HCT116 (cell line): ENCODE measurements around the gene MERTK. TPM values are rescaled to one million over a fixed set of nuclear protein-coding genes. Genes with fewer than 3 reads are reported as not detected.

Experiments
- ATAC-seq: fragments of 200-7000 bp; cut with Tn5 transposase; 2 replicates; pipeline ENCODE4 v1.9.1; 2020; ENCODE audit warnings: mild to moderate bottlenecking, moderate library complexity
- BruUV-seq: library from RNA; stranded (reverse); fragments of 400-500 nt; replicated peaks from 2 replicates; lab custom pipeline; 2021; lab: Mats Ljungman, UMichigan
- CTCF ChIA-PET: fragments of 300-600 bp; sonication (Branson Sonifier 250); formaldehyde crosslinking; loops from one replicate; lab custom pipeline; 2021; ENCODE audit warnings: antibody characterized with exemption; lab: Charles Lee
- POLR2A ChIA-PET: fragments of 300-600, 350-600 bp; sonication (Branson Sonifier 250); formaldehyde crosslinking; loops from one replicate; lab custom pipeline; 2021; ENCODE audit warnings: antibody characterized with exemption; lab: Charles Lee
- RAD21 ChIA-PET, 2 experiments: fragments of 300-600 bp; sonication (Branson Sonifier 250); formaldehyde crosslinking; loops; one replicate each; lab custom pipeline; 2023; ENCODE audit warnings: low total read pairs in 2 of 2; ENCODE audit not compliant: uncharacterized antibody in 2 of 2, unreplicated experiment in 2 of 2, low non-redundant PET in 1 of 2; lab: Charles Lee
- DNase-seq: peaks from one replicate; pipeline ENCODE4 v3.0.0-alpha.2; 2010; ENCODE audit warnings: low read depth, low spot score
- H2AFZ ChIP-seq: fragments of 200-600 bp; shearing (Covaris generic), sonication (generic); 2 replicates; pipeline ENCODE4 v1.6.1; 2017; ENCODE audit warnings: low read depth, mixed run types, mixed read lengths, antibody characterized with exemption, low read length; ENCODE audit not compliant: poor library complexity, severe bottlenecking
- H3K27ac ChIP-seq: 2 replicates; pipeline ENCODE4 v1.5.1; 2012; ENCODE audit warnings: low read depth, low read length
- H3K27me3 ChIP-seq: fragments of 200-600 bp; sonication (generic); 2 replicates; pipeline ENCODE4 v1.6.1; 2016; ENCODE audit warnings: mixed run types, low read length, mixed read lengths; ENCODE audit not compliant: insufficient read depth
- H3K36me3 ChIP-seq, 2 experiments: fragments of 200-500 bp in 1 of 2; fragments of 200-600 bp in 1 of 2; sonication (Bioruptor generic) in 1 of 2; sonication (generic) in 1 of 2; 2 replicates each; pipeline versions ENCODE4 v1.5.1 to v1.6.1; 2014 to 2016; ENCODE audit warnings: low read length in 2 of 2, inconsistent platforms in 1 of 2, mixed read lengths in 1 of 2, mixed run types in 1 of 2; ENCODE audit not compliant: insufficient read depth in 2 of 2, control insufficient read depth in 1 of 2
- H3K4me1 ChIP-seq, 2 experiments: fragments of 200-600 bp in 1 of 2; sonication (generic) in 1 of 2; 2 replicates each; pipeline versions ENCODE4 v1.5.1 to v1.6.1; 2012 to 2017; ENCODE audit warnings: low read length in 2 of 2, inconsistent platforms in 1 of 2, mild to moderate bottlenecking in 1 of 2, mixed read lengths in 1 of 2, mixed run types in 1 of 2, moderate library complexity in 1 of 2; ENCODE audit not compliant: insufficient read depth in 2 of 2, control insufficient read depth in 1 of 2
- H3K4me2 ChIP-seq: fragments of 200-600 bp; sonication (generic); 2 replicates; pipeline ENCODE4 v1.6.1; 2017; ENCODE audit warnings: mixed run types, low read length, mixed read lengths
- H3K4me3 ChIP-seq, 2 experiments: fragments of 200-600 bp in 1 of 2; sonication (generic) in 1 of 2; replicated peaks in 1 of 2; 2 replicates each; pipeline ENCODE4 v1.5.1; 2011 to 2016; ENCODE audit warnings: low read length in 2 of 2, control low read depth in 1 of 2, low read depth in 1 of 2, mild to moderate bottlenecking in 1 of 2, mixed read lengths in 1 of 2, mixed run types in 1 of 2
- H3K79me2 ChIP-seq: fragments of 200-600 bp; sonication (generic); 2 replicates; pipeline ENCODE4 v1.6.1; 2017; ENCODE audit warnings: mild to moderate bottlenecking, mixed run types, low read length, moderate library complexity, mixed read lengths; ENCODE audit not compliant: insufficient read depth
- H3K9ac ChIP-seq: fragments of 200-600 bp; sonication (generic); 2 replicates; pipeline ENCODE4 v1.6.1; 2016; ENCODE audit warnings: low read length, mixed read lengths
- H3K9me2 ChIP-seq: fragments of 200-600 bp; sonication (generic), shearing (Covaris generic); 2 replicates; pipeline ENCODE4 v1.6.1; 2017; ENCODE audit warnings: mixed run types, mild to moderate bottlenecking, moderate library complexity; ENCODE audit not compliant: insufficient read depth
- H3K9me3 ChIP-seq, 2 experiments: fragments of 200-500 bp in 1 of 2; fragments of 200-600 bp in 1 of 2; sonication (Bioruptor generic) in 1 of 2; sonication (generic) in 1 of 2; 2 replicates each; pipeline ENCODE4 v1.6.1; 2014 to 2017; ENCODE audit warnings: low read length in 2 of 2, mixed read lengths in 2 of 2, inconsistent platforms in 1 of 2, low read depth in 1 of 2, mild to moderate bottlenecking in 1 of 2, mixed run types in 1 of 2, moderate library complexity in 1 of 2; ENCODE audit not compliant: control insufficient read depth in 1 of 2, insufficient read depth in 1 of 2
- H4K20me1 ChIP-seq: fragments of 200-600 bp; sonication (generic), shearing (Covaris generic); 2 replicates; pipeline ENCODE4 v1.6.1; 2017; ENCODE audit warnings: mixed run types, mild to moderate bottlenecking, moderate library complexity; ENCODE audit not compliant: insufficient read depth
- CEBPB ChIP-seq: IDR thresholded peaks from 2 replicates; pipeline ENCODE4 v1.6.1; 2012; ENCODE audit warnings: low read depth
- EGR1 ChIP-seq: IDR thresholded peaks from 2 replicates; pipeline ENCODE4 v1.6.1; 2012; ENCODE audit warnings: low read depth
- ELF1 ChIP-seq: IDR thresholded peaks from 2 replicates; pipeline ENCODE4 v1.6.1; 2012; ENCODE audit warnings: low read depth, borderline replicate concordance
- EZH2phosphoT487 ChIP-seq: fragments of 200-600 bp; IDR thresholded peaks from 2 replicates; pipeline ENCODE4 v1.6.1; 2018; ENCODE audit warnings: antibody characterized with exemption, borderline replicate concordance
- FOSL1 ChIP-seq: IDR thresholded peaks from 2 replicates; pipeline ENCODE4 v1.6.1; 2012; ENCODE audit warnings: low read depth
- JUND ChIP-seq: IDR thresholded peaks from 2 replicates; pipeline ENCODE4 v1.6.1; 2012
- MAX ChIP-seq: IDR thresholded peaks from 2 replicates; pipeline ENCODE4 v1.6.1; 2012
- POLR2A ChIP-seq: IDR thresholded peaks from 2 replicates; pipeline ENCODE4 v1.7.0; 2011; ENCODE audit warnings: borderline replicate concordance; ENCODE audit not compliant: insufficient read depth, insufficient read length; ENCODE audit errors: extremely low read depth
- POLR2AphosphoS5 ChIP-seq: IDR thresholded peaks from 2 replicates; pipeline ENCODE4 v1.6.1; 2011; ENCODE audit warnings: mild to moderate bottlenecking, low read depth, low read length, moderate library complexity
- RAD21 ChIP-seq: IDR thresholded peaks from 2 replicates; pipeline ENCODE4 v1.6.1; 2012; ENCODE audit warnings: low read depth, mild to moderate bottlenecking
- REST ChIP-seq: IDR thresholded peaks from 2 replicates; pipeline ENCODE4 v1.6.1; 2012; ENCODE audit warnings: low read depth
- SIN3A ChIP-seq: IDR thresholded peaks from 2 replicates; pipeline ENCODE4 v1.6.1; 2012; ENCODE audit warnings: low read depth
- SP1 ChIP-seq: IDR thresholded peaks from 2 replicates; pipeline ENCODE4 v1.6.1; 2012; ENCODE audit warnings: low read depth
- SRF ChIP-seq: IDR thresholded peaks from 2 replicates; pipeline ENCODE4 v1.6.1; 2012; ENCODE audit warnings: low read depth
- TCF7L2 ChIP-seq: IDR thresholded peaks from 2 replicates; pipeline ENCODE4 v1.7.0; 2011; ENCODE audit warnings: borderline replicate concordance, inconsistent platforms; ENCODE audit not compliant: insufficient read depth, insufficient read length; ENCODE audit errors: extremely low read depth
- ZFX ChIP-seq: fragments of 450-650 bp; IDR thresholded peaks from 2 replicates; pipeline ENCODE4 v1.6.1; 2017
- ZNF274 ChIP-seq: fragments of 200-500 bp; sonication (Bioruptor generic); IDR thresholded peaks from 2 replicates; pipeline ENCODE4 v1.6.1; 2014; ENCODE audit warnings: mild to moderate bottlenecking, low read depth, low read length, inconsistent platforms
- intact Hi-C: fragments of 100-400 bp; cut with micrococcal nuclease; formaldehyde crosslinking; loops from 2 replicates; pipeline ENCODE4 v1.10.0; 2022
- total RNA-seq: library from RNA; stranded (reverse); gene quantifications from one replicate; pipeline ENCODE4 v1.2.1, GENCODE V29; 2021; ENCODE audit not compliant: unreplicated experiment
- TF ChIP-seq, protein P1 (sequence below): IDR thresholded peaks from 2 replicates; pipeline ENCODE4 v1.6.1; 2011; ENCODE audit warnings: mild to moderate bottlenecking, low read length, moderate library complexity; ENCODE audit not compliant: insufficient replicate concordance; ENCODE audit errors: extremely low read depth
- TF ChIP-seq, protein P2 (sequence below), 3 experiments: fragments of 200-600 bp in 1 of 3; sonication (generic) in 1 of 3; IDR thresholded peaks in 2 of 3; conservative IDR thresholded peaks in 1 of 3; 2 replicates each; pipeline ENCODE4 v1.5.1; 2012 to 2017; ENCODE audit warnings: low read depth in 2 of 3, low read length in 2 of 3, antibody characterized with exemption in 1 of 3, borderline replicate concordance in 1 of 3, control low read depth in 1 of 3, mild to moderate bottlenecking in 1 of 3, mixed read lengths in 1 of 3, mixed run types in 1 of 3, moderate library complexity in 1 of 3; ENCODE audit not compliant: insufficient read depth in 1 of 3
- TF ChIP-seq, protein P3 (sequence below): IDR thresholded peaks from 2 replicates; pipeline ENCODE4 v1.6.1; 2012

The MERTK gene
- total RNA-seq, 1 experiment from 2014 or later = 5.7 TPM

DNA sequence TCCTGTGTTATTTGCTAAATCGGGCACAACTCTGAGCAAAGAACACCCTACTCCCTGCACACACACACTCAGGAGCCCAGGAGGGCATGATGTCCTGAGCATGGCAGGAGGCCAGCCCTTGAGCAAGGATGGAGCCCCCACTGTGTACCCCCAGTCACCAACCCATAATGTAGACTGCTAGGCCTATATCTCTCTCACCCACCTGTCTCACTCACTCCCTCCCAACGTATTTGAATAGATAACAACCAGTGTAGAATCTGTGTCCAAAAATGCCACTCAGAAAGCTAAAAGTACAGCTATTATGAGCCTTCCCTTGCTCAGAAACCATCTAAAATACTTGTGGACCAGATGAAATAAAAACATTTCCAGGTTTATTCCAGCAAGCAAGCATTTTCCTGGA is 29.3 kb downstream of the MERTK start:
- no TSS peak for BruUV-seq

More for the DNA sequence above, 29.3 kb downstream of the MERTK start:
- TF ChIP-seq ZNF274 = no peak
- no peak for TF ChIP-seq JUND
- TF ChIP-seq, protein P1, sequence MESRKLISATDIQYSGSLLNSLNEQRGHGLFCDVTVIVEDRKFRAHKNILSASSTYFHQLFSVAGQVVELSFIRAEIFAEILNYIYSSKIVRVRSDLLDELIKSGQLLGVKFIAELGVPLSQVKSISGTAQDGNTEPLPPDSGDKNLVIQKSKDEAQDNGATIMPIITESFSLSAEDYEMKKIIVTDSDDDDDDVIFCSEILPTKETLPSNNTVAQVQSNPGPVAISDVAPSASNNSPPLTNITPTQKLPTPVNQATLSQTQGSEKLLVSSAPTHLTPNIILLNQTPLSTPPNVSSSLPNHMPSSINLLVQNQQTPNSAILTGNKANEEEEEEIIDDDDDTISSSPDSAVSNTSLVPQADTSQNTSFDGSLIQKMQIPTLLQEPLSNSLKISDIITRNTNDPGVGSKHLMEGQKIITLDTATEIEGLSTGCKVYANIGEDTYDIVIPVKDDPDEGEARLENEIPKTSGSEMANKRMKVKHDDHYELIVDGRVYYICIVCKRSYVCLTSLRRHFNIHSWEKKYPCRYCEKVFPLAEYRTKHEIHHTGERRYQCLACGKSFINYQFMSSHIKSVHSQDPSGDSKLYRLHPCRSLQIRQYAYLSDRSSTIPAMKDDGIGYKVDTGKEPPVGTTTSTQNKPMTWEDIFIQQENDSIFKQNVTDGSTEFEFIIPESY = no peak
- TF ChIP-seq SRF = no peak
- TF ChIP-seq ELF1 = no peak
- no peak for TF ChIP-seq RAD21
- TF ChIP-seq CEBPB = no peak
- TF ChIP-seq FOSL1 = no peak
- no peak for TF ChIP-seq EZH2phosphoT487
- TF ChIP-seq POLR2A = no peak
- no peak for TF ChIP-seq POLR2AphosphoS5
- no peak for TF ChIP-seq MAX
- no peak for TF ChIP-seq REST
- TF ChIP-seq, protein P2, sequence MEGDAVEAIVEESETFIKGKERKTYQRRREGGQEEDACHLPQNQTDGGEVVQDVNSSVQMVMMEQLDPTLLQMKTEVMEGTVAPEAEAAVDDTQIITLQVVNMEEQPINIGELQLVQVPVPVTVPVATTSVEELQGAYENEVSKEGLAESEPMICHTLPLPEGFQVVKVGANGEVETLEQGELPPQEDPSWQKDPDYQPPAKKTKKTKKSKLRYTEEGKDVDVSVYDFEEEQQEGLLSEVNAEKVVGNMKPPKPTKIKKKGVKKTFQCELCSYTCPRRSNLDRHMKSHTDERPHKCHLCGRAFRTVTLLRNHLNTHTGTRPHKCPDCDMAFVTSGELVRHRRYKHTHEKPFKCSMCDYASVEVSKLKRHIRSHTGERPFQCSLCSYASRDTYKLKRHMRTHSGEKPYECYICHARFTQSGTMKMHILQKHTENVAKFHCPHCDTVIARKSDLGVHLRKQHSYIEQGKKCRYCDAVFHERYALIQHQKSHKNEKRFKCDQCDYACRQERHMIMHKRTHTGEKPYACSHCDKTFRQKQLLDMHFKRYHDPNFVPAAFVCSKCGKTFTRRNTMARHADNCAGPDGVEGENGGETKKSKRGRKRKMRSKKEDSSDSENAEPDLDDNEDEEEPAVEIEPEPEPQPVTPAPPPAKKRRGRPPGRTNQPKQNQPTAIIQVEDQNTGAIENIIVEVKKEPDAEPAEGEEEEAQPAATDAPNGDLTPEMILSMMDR (IDR thresholded peaks at IDR 0.05 in 2 of 3, conservative IDR thresholded peaks at IDR 0.05 in 1 of 3; ENCODE audit: borderline replicate concordance in 1 of 3, insufficient read depth in 1 of 3, low read depth in 2 of 3, low read length in 2 of 3) = no peak
- no peak for TF ChIP-seq SIN3A
- TF ChIP-seq TCF7L2 = no peak
- TF ChIP-seq ZFX = no peak
- no peak for TF ChIP-seq EGR1
- no peak for TF ChIP-seq SP1
- TF ChIP-seq, protein P3, sequence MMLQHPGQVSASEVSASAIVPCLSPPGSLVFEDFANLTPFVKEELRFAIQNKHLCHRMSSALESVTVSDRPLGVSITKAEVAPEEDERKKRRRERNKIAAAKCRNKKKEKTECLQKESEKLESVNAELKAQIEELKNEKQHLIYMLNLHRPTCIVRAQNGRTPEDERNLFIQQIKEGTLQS = no peak
- H3K27me3 ChIP-seq = no peaks in the 10 kb centered on the region
- intact Hi-C loops = no loop called here
- H3K27ac ChIP-seq = no peak overlapping the region
- H3K79me2 ChIP-seq = no peaks in the 10 kb centered on the region
- DNase-seq (no peak), ATAC-seq (no peak)
- ChIA-PET CTCF (interaction anchor here (1.4 kb wide), 1 partner anchor 8 kb away, joined by 3 read pairs; no protein-coding TSS in a partner anchor), RAD21 (no interaction called here), POLR2A (interaction anchor here (0.7 kb wide), 1 partner anchor 310 kb away, joined by 3 read pairs; no protein-coding TSS in a partner anchor)
- no peak overlapping the region for H2AFZ ChIP-seq
- no peaks in the 10 kb centered on the region for H4K20me1 ChIP-seq
- no peaks in the 10 kb centered on the region for H3K9me2 ChIP-seq
- no peak overlapping the region for H3K4me3 ChIP-seq
- H3K4me1 ChIP-seq = peaks cover 0 to 15% of the 10 kb centered on the region in 2 experiments; a peak in 2 of 4 replicates
- no peaks in the 10 kb centered on the region for H3K36me3 ChIP-seq
- no peak overlapping the region for H3K9ac ChIP-seq
- H3K4me2 ChIP-seq = no peak overlapping the region
- H3K9me3 ChIP-seq = no peaks in the 10 kb centered on the region
